ENCODE data around the gene WSCD2.

The WSCD2 gene

GRCh38 chr12:108134744-108135143 lies 5.7 kb downstream of the WSCD2 start:
- H3F3A ChIP-seq (ENCODE audit: low read depth), result no peaks in the 10 kb centered on the region
- TF ChIP-seq CTCF (conservative IDR thresholded peaks at IDR 0.05; ENCODE audit: low read length) (no peak), EZH2phosphoT487 (IDR thresholded peaks at IDR 0.05; ENCODE audit: borderline replicate concordance) (no peak)
- no peaks in the 10 kb centered on the region for H4K20me1 ChIP-seq (ENCODE audit: insufficient read depth, low read length, poor library complexity, severe bottlenecking)
- H3K36me3 ChIP-seq (ENCODE audit: insufficient read depth, low read length), result no peaks in the 10 kb centered on the region
- H3K4me3 ChIP-seq (ENCODE audit: low read length, poor library complexity, severe bottlenecking), result no peak overlapping the region
- no peak overlapping the region for H3K9ac ChIP-seq (ENCODE audit: low read depth, low read length, poor library complexity, severe bottlenecking)
- H3K27me3 ChIP-seq (ENCODE audit: insufficient read depth, low read length, poor library complexity, severe bottlenecking), result no peaks in the 10 kb centered on the region
- H3K9me3 ChIP-seq (ENCODE audit: insufficient read depth, low read depth, low read length), result no peaks in the 10 kb centered on the region
- H3K4me1 ChIP-seq (ENCODE audit: insufficient read depth, low read length, poor library complexity, severe bottlenecking), result no peaks in the 10 kb centered on the region
- no peaks in the 10 kb centered on the region for H3K9me2 ChIP-seq (replicated peaks; ENCODE audit: low read depth, low read length)
- no peaks in the 10 kb centered on the region for H3K79me2 ChIP-seq (ENCODE audit: insufficient read depth, low read length)
- no peak overlapping the region for H2AFZ ChIP-seq (ENCODE audit: low read length)
- H3K4me2 ChIP-seq (ENCODE audit: low read depth, low read length, poor library complexity, severe bottlenecking), result no peak overlapping the region

- H3K4me3 ChIP-seq (ENCODE audit: low read length, poor library complexity, severe bottlenecking), result no peak overlapping the region
- H3K36me3 ChIP-seq (ENCODE audit: insufficient read depth, low read length), result no peaks in the 10 kb centered on the region
- no peaks in the 10 kb centered on the region for H3K27me3 ChIP-seq (ENCODE audit: insufficient read depth, low read length, poor library complexity, severe bottlenecking)
- no peak overlapping the region for H3K9ac ChIP-seq (ENCODE audit: low read depth, low read length, poor library complexity, severe bottlenecking)
- no peaks in the 10 kb centered on the region for H3K9me2 ChIP-seq (replicated peaks; ENCODE audit: low read depth, low read length)
- TF ChIP-seq EZH2phosphoT487 (IDR thresholded peaks at IDR 0.05; ENCODE audit: borderline replicate concordance), result no peak
- TF ChIP-seq CTCF (conservative IDR thresholded peaks at IDR 0.05; ENCODE audit: low read length), result no peak
- no peaks in the 10 kb centered on the region for H3K9me3 ChIP-seq (ENCODE audit: insufficient read depth, low read depth, low read length)
- H3K4me2 ChIP-seq (ENCODE audit: low read depth, low read length, poor library complexity, severe bottlenecking), result no peak overlapping the region
- no peaks in the 10 kb centered on the region for H3K4me1 ChIP-seq (ENCODE audit: insufficient read depth, low read length, poor library complexity, severe bottlenecking)
- no peaks in the 10 kb centered on the region for H4K20me1 ChIP-seq (ENCODE audit: insufficient read depth, low read length, poor library complexity, severe bottlenecking)
- no peaks in the 10 kb centered on the region for H3F3A ChIP-seq (ENCODE audit: low read depth)
- H2AFZ ChIP-seq (ENCODE audit: low read length), result no peak overlapping the region
- no peaks in the 10 kb centered on the region for H3K79me2 ChIP-seq (ENCODE audit: insufficient read depth, low read length)
Measured at GRCh38 chr12:108135627-108136026, 6.5 kb downstream of the WSCD2 start.

- H3K27me3 ChIP-seq (ENCODE audit: insufficient read depth, low read length, poor library complexity, severe bottlenecking), result no peaks in the 10 kb centered on the region
- H3K4me3 ChIP-seq (ENCODE audit: low read length, poor library complexity, severe bottlenecking), result no peak overlapping the region
- no peaks in the 10 kb centered on the region for H3F3A ChIP-seq (ENCODE audit: low read depth)
- no peaks in the 10 kb centered on the region for H3K4me1 ChIP-seq (ENCODE audit: insufficient read depth, low read length, poor library complexity, severe bottlenecking)
- H3K4me2 ChIP-seq (ENCODE audit: low read depth, low read length, poor library complexity, severe bottlenecking), result no peak overlapping the region
- no peak overlapping the region for H3K9ac ChIP-seq (ENCODE audit: low read depth, low read length, poor library complexity, severe bottlenecking)
- no peaks in the 10 kb centered on the region for H3K79me2 ChIP-seq (ENCODE audit: insufficient read depth, low read length)
- no peaks in the 10 kb centered on the region for H3K9me3 ChIP-seq (ENCODE audit: insufficient read depth, low read depth, low read length)
- no peaks in the 10 kb centered on the region for H3K9me2 ChIP-seq (replicated peaks; ENCODE audit: low read depth, low read length)
- H3K36me3 ChIP-seq (ENCODE audit: insufficient read depth, low read length), result no peaks in the 10 kb centered on the region
- no peak overlapping the region for H2AFZ ChIP-seq (ENCODE audit: low read length)
- H4K20me1 ChIP-seq (ENCODE audit: insufficient read depth, low read length, poor library complexity, severe bottlenecking), result no peaks in the 10 kb centered on the region
- TF ChIP-seq EZH2phosphoT487 (IDR thresholded peaks at IDR 0.05; ENCODE audit: borderline replicate concordance) (no peak), CTCF (conservative IDR thresholded peaks at IDR 0.05; ENCODE audit: low read length) (no peak)
Measured at GRCh38 chr12:108136697-108137096, 7.6 kb downstream of the WSCD2 start.

Data from Loucy (cell line).